Measurements from ENCODE around the gene TBC1D8.

Gene TBC1D8

DNA sequence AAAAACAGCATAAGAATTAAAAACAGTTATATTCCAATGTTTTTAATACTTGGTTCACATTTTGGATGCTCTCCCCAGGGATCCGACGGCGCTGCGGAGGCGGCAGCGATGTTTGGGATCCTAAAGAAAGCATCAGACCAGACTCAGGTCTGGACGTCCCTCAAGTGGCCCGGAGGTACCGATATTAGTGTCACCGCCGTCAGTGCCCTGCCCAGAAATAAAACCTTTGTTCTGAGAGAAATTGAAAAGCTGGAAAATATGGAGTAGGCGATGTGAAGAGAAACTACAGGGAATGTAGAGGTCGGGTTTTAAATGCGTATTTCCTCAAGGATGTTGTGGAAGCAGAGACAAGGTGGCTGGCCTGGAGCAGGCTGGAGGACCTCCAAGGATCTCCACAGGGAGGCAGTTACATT is 683 bp upstream of the TBC1D8 start:
- no peak for DNase-seq
- TF ChIP-seq CTCF (IDR thresholded peaks at IDR 0.05; ENCODE audit: low read depth, low read length): no peak
- no peaks in the 10 kb centered on the region for H3K9me3 ChIP-seq (ENCODE audit: severe bottlenecking)
- peaks cover 3% of the 10 kb centered on the region for H3K36me3 ChIP-seq
- H3K4me3 ChIP-seq (ENCODE audit: low read depth, low read length): peak overlapping the region; percentile 61
- H3K27ac ChIP-seq: peak overlapping the region; percentile 77
- H3K27me3 ChIP-seq (ENCODE audit: insufficient read depth, low read depth, severe bottlenecking): no peaks in the 10 kb centered on the region

DNA sequence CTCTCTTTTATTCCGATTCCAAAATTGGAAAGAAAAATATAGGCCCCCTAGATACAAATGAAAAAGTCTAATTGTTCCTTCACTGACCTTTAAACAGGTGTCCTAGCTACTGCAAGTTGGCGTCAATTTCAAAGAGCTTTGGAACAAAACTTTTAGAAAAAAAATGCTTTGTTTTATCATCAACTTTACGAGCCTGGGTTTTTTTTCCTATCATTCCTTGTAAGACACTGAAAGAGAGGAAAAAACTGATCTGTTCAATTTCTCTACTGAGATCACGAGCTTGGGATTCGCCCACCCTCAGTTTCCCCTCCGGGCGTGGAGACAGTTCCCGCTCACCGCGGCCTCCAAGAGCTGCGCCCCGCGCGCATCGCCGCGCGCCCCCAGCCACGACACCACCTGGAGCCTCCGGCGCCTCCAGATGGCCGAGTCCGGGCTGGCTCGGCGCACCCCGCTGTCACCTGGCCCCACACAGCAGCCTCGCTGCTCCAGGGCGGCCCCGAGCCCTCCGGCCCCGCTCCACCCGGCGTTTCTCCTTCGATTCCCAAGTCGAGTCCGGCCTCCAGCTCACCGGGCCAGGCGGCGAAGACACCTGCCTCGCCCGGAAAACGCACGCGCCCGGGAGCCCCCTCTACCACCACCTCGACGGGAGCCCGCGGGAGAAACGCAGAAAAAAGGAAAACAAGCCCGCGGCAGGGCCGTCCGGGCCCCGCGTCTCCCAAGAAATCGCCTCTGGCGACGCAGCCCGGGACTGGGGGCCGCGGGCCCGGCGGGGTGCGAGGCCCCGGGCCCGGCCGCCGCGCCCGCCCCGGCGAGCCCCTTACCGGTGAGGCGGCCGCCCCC is 656 bp downstream of the TBC1D8 start:
- TF ChIP-seq CTCF (IDR thresholded peaks at IDR 0.05; ENCODE audit: low read depth, low read length): peak; percentile 23; the same call in 1 of the 2 replicates
- Histone ChIP-seq H3K4me3 (ENCODE audit: low read depth, low read length) (peak overlapping the region; percentile 91), H3K36me3 (peaks cover 6% of the 10 kb centered on the region), H3K9me3 (ENCODE audit: severe bottlenecking) (no peaks in the 10 kb centered on the region), H3K27me3 (ENCODE audit: insufficient read depth, low read depth, severe bottlenecking) (no peaks in the 10 kb centered on the region), H3K27ac (peak overlapping the region; percentile 88)
- DNase-seq: peak; percentile 57

- Histone ChIP-seq H3K27ac (peak overlapping the region; percentile 88), H3K36me3 (peaks cover 6% of the 10 kb centered on the region), H3K27me3 (ENCODE audit: insufficient read depth, low read depth, severe bottlenecking) (no peaks in the 10 kb centered on the region), H3K9me3 (ENCODE audit: severe bottlenecking) (no peaks in the 10 kb centered on the region), H3K4me3 (ENCODE audit: low read depth, low read length) (peak overlapping the region; percentile 91)
- DNase-seq: no peak
- TF ChIP-seq CTCF (IDR thresholded peaks at IDR 0.05; ENCODE audit: low read depth, low read length): no peak
Observed at GRCh38 chr2:101149241-101150192, 1.7 kb downstream of the TBC1D8 start.

DNA sequence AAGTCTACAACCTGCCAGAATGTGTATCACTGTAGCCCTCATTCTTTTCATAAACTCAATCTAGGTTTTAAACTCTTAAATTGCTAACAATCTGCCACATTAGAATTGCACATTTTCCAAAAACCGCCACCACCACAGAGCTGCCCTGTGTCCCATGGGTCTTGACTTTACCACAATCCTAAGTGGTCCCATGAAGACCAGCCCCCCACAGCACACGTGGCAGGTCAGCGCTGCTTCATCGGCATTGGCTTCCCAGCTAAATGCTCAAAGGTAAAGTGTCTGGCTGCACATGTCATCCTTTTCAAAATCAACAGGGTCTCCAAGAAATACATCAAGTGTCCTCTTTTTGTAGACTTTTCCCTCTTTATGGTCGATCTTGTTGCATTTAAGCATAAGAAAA is 2.4 kb downstream of the TBC1D8 start:
- Histone ChIP-seq H3K4me3 (ENCODE audit: low read depth, low read length) (no peak overlapping the region), H3K9me3 (ENCODE audit: severe bottlenecking) (no peaks in the 10 kb centered on the region)
- no peak for TF ChIP-seq CTCF (IDR thresholded peaks at IDR 0.05; ENCODE audit: low read depth, low read length)

GRCh38 chr2:101147971-101148370 is 3.2 kb downstream of the TBC1D8 start:
- TF ChIP-seq CTCF (IDR thresholded peaks at IDR 0.05; ENCODE audit: low read depth, low read length): no peak
- DNase-seq: no peak
- Histone ChIP-seq H3K27ac (no peak overlapping the region), H3K36me3 (peaks cover 12% of the 10 kb centered on the region), H3K4me3 (ENCODE audit: low read depth, low read length) (no peak overlapping the region), H3K9me3 (ENCODE audit: severe bottlenecking) (no peaks in the 10 kb centered on the region), H3K27me3 (ENCODE audit: insufficient read depth, low read depth, severe bottlenecking) (no peaks in the 10 kb centered on the region)

More for the DNA sequence above, 2.4 kb downstream of the TBC1D8 start:
- DNase-seq: no peak
- Histone ChIP-seq H3K27ac (no peak overlapping the region), H3K36me3 (peaks cover 8% of the 10 kb centered on the region), H3K27me3 (ENCODE audit: insufficient read depth, low read depth, severe bottlenecking) (no peaks in the 10 kb centered on the region)
